Activated CD8-positive, alpha-beta memory T cell treated with anti-CD3 and anti-CD28 coated beads, Interleukin-2, amount 10 ng/mL, durations not matched to agents 7 days and 5 days (primary cell): ENCODE results near the gene CPT2. TPM values are rescaled to one million over a fixed set of nuclear protein-coding genes. Genes with fewer than 3 reads are reported as not detected.
"Not testable (repeated sequence)": the region's sequence is repeated elsewhere in the genome, so short reads cannot be mapped to it uniquely, and the experiment has no call there.

Experiments used
- ATAC-seq: fragments of 150-1000 bp; cut with Tn5 transposase; one replicate; pipeline ENCODE4 v1.10.0; 2021; ENCODE audit warnings: moderate library complexity
- CTCF ChIA-PET: fragments of 350-600 bp; sonication (Branson Sonifier 250); formaldehyde crosslinking; loops from one replicate; lab custom pipeline; 2021; ENCODE audit warnings: antibody characterized with exemption; lab: Charles Lee
- DNase-seq: peaks from one replicate; pipeline ENCODE4 v3.0.0-alpha.2; 2020
- H3K27ac Mint-ChIP-seq: one replicate; pipeline ENCODE4 v1.8.0; 2021; ENCODE audit warnings: mild to moderate bottlenecking, mixed read lengths
- H3K27me3 Mint-ChIP-seq: one replicate; pipeline ENCODE4 v1.8.0; 2021; ENCODE audit warnings: mixed read lengths
- H3K36me3 Mint-ChIP-seq: one replicate; pipeline ENCODE4 v1.8.0; 2021; ENCODE audit warnings: mild to moderate bottlenecking, mixed read lengths
- H3K4me1 Mint-ChIP-seq: one replicate; pipeline ENCODE4 v1.8.0; 2021; ENCODE audit warnings: mixed read lengths
- H3K4me3 Mint-ChIP-seq: one replicate; pipeline ENCODE4 v1.8.0; 2021; ENCODE audit warnings: mild to moderate bottlenecking, moderate library complexity, mixed read lengths
- H3K9me3 Mint-ChIP-seq: one replicate; pipeline ENCODE4 v1.8.0; 2022; ENCODE audit warnings: low read depth, mixed read lengths
- total RNA-seq, 2 experiments: library from RNA; stranded (reverse); gene quantifications; one replicate each; pipeline ENCODE4 v1.2.3, GENCODE V29; 2021

CPT2 gene
- total RNA-seq, 2 experiments from 2014 or later = 11.5 to 13.5 TPM

DNA sequence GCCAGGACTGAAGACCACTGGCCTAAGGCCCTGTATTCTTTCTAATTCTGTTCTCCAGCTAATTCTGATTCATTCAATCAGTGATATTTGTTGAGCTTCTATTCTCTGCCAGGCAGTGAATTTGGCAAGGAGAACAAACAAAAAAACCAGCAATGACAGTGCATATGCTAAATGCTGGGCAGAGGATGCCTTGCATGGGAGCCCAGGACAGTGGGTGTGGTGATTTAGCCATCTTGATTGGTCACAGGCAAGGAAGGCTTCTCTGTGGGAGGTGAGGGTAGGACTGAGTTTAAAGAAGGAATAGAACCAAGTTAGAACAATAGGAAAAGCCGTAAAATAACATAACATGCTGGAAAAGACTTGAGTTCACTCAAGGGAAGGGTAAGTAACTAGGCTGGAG is 9.2 kb upstream of the CPT2 start:
- Mint-ChIP-seq H3K4me3 (no peak overlapping the region), H3K36me3 (no peaks in the 10 kb centered on the region), H3K27me3 (peaks cover 11% of the 10 kb centered on the region), H3K9me3 (no peaks in the 10 kb centered on the region), H3K27ac (no peak overlapping the region), H3K4me1 (no peaks in the 10 kb centered on the region)
- no peak for DNase-seq
- CTCF ChIA-PET = interaction anchor here (1.5 to 1.7 kb wide), 3 partner anchors 14 to 266 kb away, joined by 5 to 6 read pairs (median 5); partner anchors contain the start of gene ECHDC2
- ATAC-seq = no peak

DNA sequence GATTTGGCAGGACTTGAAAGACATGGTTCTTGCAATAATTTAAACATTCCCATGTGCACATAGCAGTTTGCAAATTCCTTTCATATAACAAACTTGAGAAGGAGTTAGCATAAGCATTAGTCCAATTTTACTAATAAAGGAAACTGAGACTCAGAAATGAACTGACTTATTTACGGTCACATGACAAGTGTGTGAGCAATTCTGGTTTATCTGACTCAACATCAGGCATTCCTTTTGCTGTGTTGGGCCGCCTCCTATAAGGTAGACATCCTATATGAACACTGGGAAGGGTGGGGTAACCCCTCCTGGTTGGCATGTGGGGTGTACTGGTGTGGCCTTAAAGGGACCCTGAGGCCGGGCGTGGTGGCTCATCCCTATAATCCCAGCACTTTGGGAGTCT is 8.5 kb upstream of the CPT2 start:
- Mint-ChIP-seq H3K4me3 (no peak overlapping the region), H3K36me3 (no peaks in the 10 kb centered on the region), H3K4me1 (no peaks in the 10 kb centered on the region), H3K9me3 (no peaks in the 10 kb centered on the region), H3K27ac (no peak overlapping the region), H3K27me3 (peaks cover 11% of the 10 kb centered on the region)
- CTCF ChIA-PET = no interaction called here
- ATAC-seq = no peak
- no peak for DNase-seq

DNA sequence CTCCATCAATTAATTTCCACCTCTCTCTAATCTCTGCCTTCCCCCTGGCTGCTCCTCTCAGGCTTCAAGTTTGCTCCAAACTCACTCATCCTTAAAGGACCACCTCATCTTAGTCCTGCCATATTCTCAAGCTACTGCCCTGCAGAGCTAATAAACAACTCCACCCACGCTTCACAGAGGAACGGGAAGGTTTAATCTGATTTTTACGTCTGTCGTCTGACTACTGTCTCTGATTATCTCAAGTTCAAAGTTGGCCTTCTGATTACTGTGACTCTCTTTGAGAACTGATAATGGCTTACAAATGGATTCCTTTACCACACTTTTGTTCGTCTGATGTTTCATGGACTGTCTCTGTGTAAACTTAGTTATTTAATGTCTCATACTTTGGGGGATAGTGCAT is 7.6 kb upstream of the CPT2 start:
- no peak overlapping the region for H3K27ac Mint-ChIP-seq
- CTCF ChIA-PET = no interaction called here

DNA sequence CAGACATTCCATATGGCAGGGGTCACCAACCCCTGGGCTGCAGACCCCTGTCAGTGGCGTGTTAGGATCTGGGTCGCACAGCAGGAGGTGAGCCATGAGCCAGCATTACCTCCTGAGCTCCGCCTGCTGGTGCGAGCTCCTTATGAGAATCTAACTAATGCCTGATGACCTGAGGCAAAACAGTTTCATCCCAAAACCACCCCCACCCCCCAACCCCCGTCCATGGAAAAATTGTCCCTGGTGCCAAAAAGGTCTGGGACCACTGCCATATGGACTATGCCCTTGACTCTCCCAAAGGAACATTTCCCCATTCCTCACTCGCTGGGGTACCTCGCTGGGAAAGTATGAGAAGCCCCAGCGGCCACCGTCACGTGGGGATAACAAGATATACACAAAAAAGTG is 6.4 kb upstream of the CPT2 start:
- Mint-ChIP-seq H3K27ac (no peak overlapping the region), H3K4me1 (no peaks in the 10 kb centered on the region), H3K9me3 (no peaks in the 10 kb centered on the region), H3K27me3 (peaks cover 11% of the 10 kb centered on the region), H3K36me3 (no peaks in the 10 kb centered on the region), H3K4me3 (no peak overlapping the region)
- DNase-seq (no peak), ATAC-seq (no peak)
- CTCF ChIA-PET = no interaction called here

More for the DNA sequence above, 7.6 kb upstream of the CPT2 start:
- Mint-ChIP-seq H3K4me3 (no peak overlapping the region), H3K4me1 (no peaks in the 10 kb centered on the region), H3K27me3 (peaks cover 11% of the 10 kb centered on the region), H3K36me3 (no peaks in the 10 kb centered on the region), H3K9me3 (no peaks in the 10 kb centered on the region)
- no peak for ATAC-seq
- DNase-seq = no peak

DNA sequence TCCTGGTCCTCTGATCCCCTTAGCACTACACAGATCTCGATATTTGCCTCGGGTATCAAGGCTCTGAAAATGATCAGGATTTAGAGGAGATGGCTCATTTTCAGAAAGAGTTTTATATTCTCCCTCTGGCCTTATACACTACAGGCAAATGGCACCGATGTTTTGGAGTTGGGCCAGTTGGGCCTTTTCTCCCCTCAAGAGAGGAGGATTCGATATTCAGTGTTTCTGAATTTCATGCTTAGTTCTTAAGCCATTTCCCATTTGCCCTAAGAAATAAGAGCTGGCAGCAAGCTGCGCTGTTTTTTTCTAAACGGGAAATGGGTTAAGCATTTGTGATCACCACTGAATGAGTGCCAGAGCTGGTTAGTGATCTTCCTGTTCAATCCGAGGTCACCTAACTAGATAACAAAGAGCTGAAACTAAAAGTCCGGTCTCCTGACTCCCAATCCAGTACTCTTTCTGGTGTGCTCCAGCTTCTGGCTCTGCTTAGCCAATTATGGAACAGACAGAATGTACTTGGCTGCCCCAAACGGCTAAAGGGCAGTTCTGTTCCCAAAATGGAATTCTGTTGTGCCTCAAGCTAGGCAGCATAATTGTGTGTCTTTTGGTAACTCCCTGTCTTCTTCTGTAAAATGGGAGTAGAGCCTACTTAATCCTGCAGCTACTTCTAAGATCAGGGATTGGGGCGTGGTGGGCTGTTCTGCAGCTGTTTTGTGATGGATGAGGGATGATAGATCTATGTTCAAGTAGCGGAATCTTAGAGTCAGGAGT is 1.2 kb upstream of the CPT2 start:
- CTCF ChIA-PET = interaction anchor here (1.2 to 1.7 kb wide), 4 partner anchors 10 to 25 kb away, joined by 3 to 15 read pairs (median 8); no protein-coding TSS in a partner anchor
- peaks cover 7% of the 10 kb centered on the region for H3K36me3 Mint-ChIP-seq
- peaks cover 3% of the 10 kb centered on the region for H3K27me3 Mint-ChIP-seq
- no peak for ATAC-seq
- peaks cover 27% of the 10 kb centered on the region for H3K4me1 Mint-ChIP-seq
- no peak for DNase-seq
- H3K9me3 Mint-ChIP-seq = no peaks in the 10 kb centered on the region
- no peak overlapping the region for H3K4me3 Mint-ChIP-seq
- H3K27ac Mint-ChIP-seq = peak overlapping the region; percentile 67

DNA sequence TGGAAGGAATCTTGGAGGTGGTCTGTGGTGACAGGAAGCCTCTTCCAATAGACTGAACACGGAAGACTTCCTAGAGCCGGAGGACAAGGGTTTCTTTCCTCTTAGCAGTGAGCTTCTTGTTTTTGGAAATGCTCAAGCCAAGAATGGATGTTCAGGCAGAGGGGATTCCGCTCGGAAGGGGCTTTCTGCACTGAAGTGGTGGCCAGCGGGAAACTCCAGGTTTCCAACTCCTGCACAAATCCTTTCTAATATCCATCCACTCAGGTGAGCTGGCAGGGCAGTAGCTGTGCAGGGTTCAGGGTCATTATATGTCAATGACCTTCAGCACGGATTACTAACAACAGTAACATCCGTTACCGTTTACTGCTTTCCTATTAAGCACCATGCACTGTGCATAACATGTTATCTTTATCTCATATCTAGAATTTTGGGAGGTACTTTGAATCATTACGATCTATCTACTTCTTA is 573 bp upstream of the CPT2 start:
- Mint-ChIP-seq H3K9me3 (no peaks in the 10 kb centered on the region), H3K27me3 (no peaks in the 10 kb centered on the region), H3K4me1 (peaks cover 27% of the 10 kb centered on the region), H3K4me3 (peak overlapping the region; percentile 89), H3K27ac (peak overlapping the region; percentile 87), H3K36me3 (peaks cover 10% of the 10 kb centered on the region)
- ATAC-seq = peak; percentile 3
- DNase-seq = no peak
- CTCF ChIA-PET = interaction anchor here (1.7 kb wide), 1 partner anchor 10 kb away, joined by 15 read pairs; no protein-coding TSS in a partner anchor

DNA sequence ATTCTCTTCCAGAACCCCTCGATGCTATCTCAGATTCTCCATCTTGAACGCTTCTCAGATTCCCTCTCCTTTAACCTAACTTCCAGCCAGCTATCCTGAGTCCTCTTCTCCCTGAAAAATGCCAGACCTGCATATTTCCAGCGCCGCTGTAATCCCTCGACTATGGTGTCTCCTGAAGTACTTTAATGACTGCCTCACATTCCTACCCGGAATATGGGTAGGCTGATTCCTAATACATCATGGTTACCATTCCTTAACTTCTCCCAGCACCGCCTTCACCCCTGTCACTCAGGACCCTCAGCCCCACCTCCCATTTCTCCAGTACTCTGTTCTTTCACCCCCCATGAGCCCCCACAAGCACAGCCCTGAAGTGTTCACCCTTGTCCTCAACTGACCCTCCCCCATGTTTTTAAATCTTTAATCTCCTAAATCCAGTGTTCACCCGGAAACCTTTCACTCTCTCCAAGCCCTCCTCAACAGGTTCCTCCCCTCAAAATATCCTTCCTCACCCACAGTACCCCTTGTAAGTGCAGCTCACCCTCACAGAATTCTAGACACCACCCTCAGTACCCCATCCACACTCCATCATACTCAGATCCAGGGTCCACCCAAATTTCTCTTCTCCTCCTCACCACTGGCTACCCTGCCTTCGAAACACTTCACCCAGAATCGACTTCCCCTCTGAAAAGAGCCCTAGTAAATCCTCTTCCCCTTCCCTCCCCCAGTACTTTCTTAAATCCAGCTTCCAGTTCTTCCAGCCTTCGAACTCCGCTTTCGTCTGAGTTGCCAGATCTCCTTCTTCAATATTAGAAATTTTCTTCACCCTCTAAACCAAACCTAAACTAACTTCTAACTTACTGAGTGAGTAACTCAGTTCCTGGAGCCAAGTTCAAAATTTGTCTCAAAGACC is 922 bp downstream of the CPT2 start:
- no peak for ATAC-seq
- H3K27me3 Mint-ChIP-seq = no peaks in the 10 kb centered on the region

DNA sequence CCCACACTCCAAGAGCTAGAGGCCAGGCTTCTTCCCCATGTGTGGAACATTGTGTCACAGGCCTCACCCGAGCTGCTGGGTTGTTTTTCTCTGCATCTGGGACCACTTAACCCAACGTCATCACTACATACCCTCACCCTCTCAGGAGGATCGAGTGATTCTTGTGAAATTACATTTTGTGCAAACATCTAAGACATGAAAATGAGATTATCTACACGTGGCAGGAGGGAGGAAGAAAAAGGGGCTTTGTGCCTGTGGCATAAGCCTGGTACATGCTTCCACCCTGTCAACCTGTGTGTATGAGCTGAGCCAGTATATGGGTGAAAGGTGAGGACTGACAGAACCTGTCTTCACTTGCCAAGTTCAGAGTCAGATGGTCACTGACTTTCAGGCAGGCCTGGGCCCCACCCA is 1.6 kb downstream of the CPT2 start:
- CTCF ChIA-PET = interaction anchor here (1.1 kb wide), 2 partner anchors 16 to 279 kb away, joined by 3 read pairs; no protein-coding TSS in a partner anchor
- peak overlapping the region; percentile 97 for H3K27ac Mint-ChIP-seq
- H3K36me3 Mint-ChIP-seq = peaks cover 22% of the 10 kb centered on the region
- no peaks in the 10 kb centered on the region for H3K9me3 Mint-ChIP-seq
- ATAC-seq = no peak
- H3K4me1 Mint-ChIP-seq = peaks cover 27% of the 10 kb centered on the region
- H3K27me3 Mint-ChIP-seq = no peaks in the 10 kb centered on the region
- DNase-seq = no peak
- H3K4me3 Mint-ChIP-seq = peak overlapping the region; percentile 89

More for the DNA sequence above, 922 bp downstream of the CPT2 start:
- Mint-ChIP-seq H3K4me1 (peaks cover 27% of the 10 kb centered on the region), H3K27ac (peak overlapping the region; percentile 97), H3K36me3 (peaks cover 17% of the 10 kb centered on the region), H3K4me3 (peak overlapping the region; percentile 89), H3K9me3 (no peaks in the 10 kb centered on the region)
- DNase-seq = no peak
- CTCF ChIA-PET = interaction anchor here (1.0 to 1.1 kb wide), 2 partner anchors 16 to 19 kb away, joined by 3 read pairs; no protein-coding TSS in a partner anchor

DNA sequence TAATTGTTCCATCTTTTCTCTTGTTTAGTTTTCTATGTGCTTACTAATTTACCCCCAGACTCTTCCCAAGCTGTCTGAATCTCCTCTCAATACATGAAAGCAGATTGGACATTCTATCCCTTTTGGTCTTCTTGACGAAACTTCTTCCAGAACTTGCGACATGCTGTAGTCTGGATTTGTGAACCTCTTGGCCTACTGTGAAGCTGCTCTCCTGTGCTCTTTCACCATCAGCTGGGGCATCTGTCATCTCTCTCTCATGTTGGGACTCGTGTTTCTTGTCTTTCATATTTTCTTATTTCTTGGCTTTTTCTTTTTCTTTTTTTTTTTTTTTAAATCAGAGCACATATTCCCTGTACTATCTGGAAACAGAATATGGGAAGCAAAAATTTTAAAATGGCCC is 6.8 kb downstream of the CPT2 start:
- DNase-seq = no peak
- ATAC-seq = no peak
- peaks cover 15% of the 10 kb centered on the region for H3K9me3 Mint-ChIP-seq
- peaks cover 61% of the 10 kb centered on the region for H3K36me3 Mint-ChIP-seq
- H3K27me3 Mint-ChIP-seq = no peaks in the 10 kb centered on the region
- peaks cover 4% of the 10 kb centered on the region for H3K4me1 Mint-ChIP-seq
- H3K27ac Mint-ChIP-seq = no peak overlapping the region
- CTCF ChIA-PET = interaction anchor here (0.9 kb wide), 1 partner anchor 21 kb away, joined by 4 read pairs; no protein-coding TSS in a partner anchor
- no peak overlapping the region for H3K4me3 Mint-ChIP-seq

DNA sequence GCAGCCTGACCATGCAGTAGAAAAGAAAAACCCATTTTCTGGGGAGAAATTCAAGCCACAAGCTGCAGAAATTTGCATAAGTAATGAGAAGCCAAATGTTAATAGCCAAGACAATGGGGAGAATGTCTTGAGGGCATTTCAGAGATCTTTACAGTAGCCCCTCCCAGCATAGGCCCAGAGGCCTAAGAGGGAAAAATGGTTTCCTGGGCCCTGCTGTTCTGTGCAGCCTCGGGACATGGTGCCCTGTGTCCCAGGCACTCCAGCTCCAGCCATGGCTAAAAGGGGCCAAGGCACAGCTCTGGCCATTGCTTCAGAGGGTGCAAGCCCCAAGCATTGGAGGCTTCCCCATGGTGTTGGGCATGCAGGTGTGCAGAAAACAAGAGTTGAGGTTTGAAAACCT is 8.9 kb downstream of the CPT2 start:
- H3K27me3 Mint-ChIP-seq, DNase-seq, ATAC-seq, H3K27ac Mint-ChIP-seq, H3K4me3 Mint-ChIP-seq, H3K4me1 Mint-ChIP-seq, CTCF ChIA-PET: not testable (repeated sequence)
- Mint-ChIP-seq H3K9me3 (peaks cover 15% of the 10 kb centered on the region), H3K36me3 (peaks cover 74% of the 10 kb centered on the region)

DNA sequence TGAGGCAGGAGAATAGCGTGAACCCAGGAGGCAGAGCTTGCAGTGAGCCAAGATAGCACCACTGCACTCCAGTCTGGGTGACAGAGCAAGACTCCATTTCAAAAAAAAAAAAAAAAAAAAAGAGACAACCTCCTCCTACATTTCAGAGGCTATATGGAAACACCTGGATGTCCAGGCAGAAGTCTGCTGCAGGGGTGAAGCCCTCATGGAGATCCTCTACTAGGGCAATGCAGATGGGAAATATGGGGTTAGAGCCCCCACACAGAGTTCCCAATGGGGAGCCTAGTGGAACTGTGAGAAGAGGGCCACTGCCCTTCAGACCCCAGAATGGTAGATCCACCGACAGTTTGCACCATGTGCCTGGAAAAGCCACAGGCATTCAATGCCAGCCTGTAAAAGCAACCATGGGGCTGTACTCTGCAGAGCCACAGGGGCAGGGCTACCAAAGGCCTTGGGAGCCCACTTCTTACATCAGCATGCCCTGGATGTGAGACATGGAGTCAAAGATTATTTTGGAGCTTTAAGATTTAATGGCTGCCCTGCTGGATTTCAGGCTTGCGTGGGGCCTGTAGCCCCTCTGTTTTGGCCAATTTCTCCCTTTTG is 9.6 kb downstream of the CPT2 start:
- H3K4me3 Mint-ChIP-seq, H3K27ac Mint-ChIP-seq, DNase-seq, H3K4me1 Mint-ChIP-seq, CTCF ChIA-PET, H3K27me3 Mint-ChIP-seq, ATAC-seq: not testable (repeated sequence)
- H3K9me3 Mint-ChIP-seq = peaks cover 15% of the 10 kb centered on the region
- H3K36me3 Mint-ChIP-seq = peaks cover 73% of the 10 kb centered on the region

DNA sequence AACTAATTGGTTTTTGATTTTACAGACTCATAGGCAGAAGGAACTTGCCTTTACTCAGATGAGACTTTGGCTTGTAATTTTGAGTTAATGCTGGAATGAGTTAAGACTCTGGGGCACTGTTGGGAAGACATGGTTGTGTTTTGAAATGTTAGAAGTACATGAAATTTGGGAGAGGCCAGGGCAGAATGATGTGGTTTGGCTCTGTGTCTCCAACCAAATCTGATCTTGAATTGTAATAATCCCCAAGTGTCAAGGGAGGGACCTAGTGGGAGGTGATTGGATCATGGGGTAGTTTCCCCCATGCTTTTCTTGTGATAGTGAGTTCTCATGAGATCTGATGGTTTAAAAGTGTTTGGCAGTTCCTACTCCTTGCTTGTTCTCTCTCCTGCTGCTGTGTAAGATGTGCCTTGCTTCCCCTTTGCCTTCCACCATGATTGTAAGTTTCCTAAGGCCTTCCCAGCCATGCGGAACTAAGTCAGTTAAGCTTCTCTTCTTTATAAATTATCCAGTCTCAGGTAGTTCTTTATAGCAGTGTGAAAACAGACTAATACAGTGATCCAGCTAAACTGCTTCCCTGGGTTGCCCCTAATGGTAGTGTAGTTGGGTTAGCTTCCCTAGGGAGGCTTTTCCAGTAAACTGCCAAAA is 10.2 kb downstream of the CPT2 start:
- no peak overlapping the region for H3K4me3 Mint-ChIP-seq
- ATAC-seq = no peak
- H3K27ac Mint-ChIP-seq = no peak overlapping the region
- no peaks in the 10 kb centered on the region for H3K4me1 Mint-ChIP-seq
- DNase-seq = peak; percentile 8
- H3K36me3 Mint-ChIP-seq = peaks cover 73% of the 10 kb centered on the region
- no peaks in the 10 kb centered on the region for H3K27me3 Mint-ChIP-seq
- peaks cover 15% of the 10 kb centered on the region for H3K9me3 Mint-ChIP-seq
- CTCF ChIA-PET = no interaction called here
